DMS 273 treated with DMSO at 0.1 percent for 48 hours (cell line): Measurements from ENCODE around the gene DOCK4.
A peak's percentile ranks its signal among the peaks of the same experiment; 100 is the strongest.

Source experiments
- DNase-seq: peaks from one replicate; lab custom pipeline; 2025; lab: John Stamatoyannopoulos, UW

DOCK4 gene

GRCh38 chr7:112220877-112221434 lies 14.8 kb upstream of the DOCK4 start:
- no peak for DNase-seq

- no peak for DNase-seq
Observed at GRCh38 chr7:112215787-112216186, 9.6 kb upstream of the DOCK4 start.

GRCh38 chr7:112214883-112215282 lies 8.7 kb upstream of the DOCK4 start:
- no peak for DNase-seq

GRCh38 chr7:112214268-112214667 lies 8.1 kb upstream of the DOCK4 start:
- no peak for DNase-seq

GRCh38 chr7:112213735-112214134 lies 7.5 kb upstream of the DOCK4 start:
- no peak for DNase-seq

GRCh38 chr7:112212571-112212970 lies 6.4 kb upstream of the DOCK4 start:
- no peak for DNase-seq

- DNase-seq: no peak
Observed at GRCh38 chr7:112211348-112211907, 5.2 kb upstream of the DOCK4 start.

- DNase-seq: no peak
Observed at GRCh38 chr7:112207765-112208164, 1.6 kb upstream of the DOCK4 start.

GRCh38 chr7:112206991-112207592 lies 893 bp upstream of the DOCK4 start:
- no peak for DNase-seq

- peak; percentile 61 for DNase-seq
Observed at GRCh38 chr7:112205343-112206237, 609 bp downstream of the DOCK4 start.

- DNase-seq: no peak
Observed at GRCh38 chr7:112204499-112205342, 1.5 kb downstream of the DOCK4 start.

GRCh38 chr7:112203365-112203739 lies 2.8 kb downstream of the DOCK4 start:
- no peak for DNase-seq

- no peak for DNase-seq
Observed at GRCh38 chr7:112202816-112203215, 3.4 kb downstream of the DOCK4 start.

GRCh38 chr7:112201839-112202238 lies 4.4 kb downstream of the DOCK4 start:
- no peak for DNase-seq

GRCh38 chr7:112201411-112201810 lies 4.8 kb downstream of the DOCK4 start:
- DNase-seq: no peak

- no peak for DNase-seq
Observed at GRCh38 chr7:112199672-112200071, 6.5 kb downstream of the DOCK4 start.

- no peak for DNase-seq
Observed at GRCh38 chr7:112199035-112199655, 7.1 kb downstream of the DOCK4 start.

GRCh38 chr7:112197322-112197721 lies 8.9 kb downstream of the DOCK4 start:
- DNase-seq: no peak

GRCh38 chr7:112195717-112196116 lies 10.5 kb downstream of the DOCK4 start:
- no peak for DNase-seq

- no peak for DNase-seq
Observed at GRCh38 chr7:112193915-112194502, 12.2 kb downstream of the DOCK4 start.
